Lower leg skin (tissue), 4 donors: ENCODE data around the gene VWA1. TPM values are rescaled to one million over a fixed set of nuclear protein-coding genes. Genes with fewer than 3 reads are reported as not detected.
"Not testable (repeated sequence)": the region's sequence is repeated elsewhere in the genome, so short reads cannot be mapped to it uniquely, and the experiment has no call there.

Source experiments
- DNase-seq, 2 donors: peaks; one replicate each; pipeline ENCODE4 v3.0.0-alpha.2; 2019; ENCODE audit warnings: low spot score in 2 of 2
- H3K4me3 ChIP-seq: fragments of 200-600 bp; sonication (generic); 2 replicates; pipeline ENCODE4 v1.5.1; 2017; ENCODE audit warnings: mild to moderate bottlenecking, low read depth; ENCODE audit not compliant: poor library complexity, severe bottlenecking
- POLR2A ChIP-seq, 2 donors: fragments of 450-650 bp; IDR thresholded peaks; one replicate each; pipeline ENCODE4 v1.6.1; 2016 to 2017; ENCODE audit warnings: antibody characterized with exemption in 2 of 2, mild to moderate bottlenecking in 1 of 2, moderate library complexity in 1 of 2
- WGBS, 2 donors: methylation state at CpG; one replicate each; pipeline ENCODE4 v1.1.5; 2018; 5-methylcytosine and 5-hydroxymethylcytosine counted together
- intact Hi-C: fragments of 100-400 bp; cut with DNase I; formaldehyde crosslinking; loops from one replicate; pipeline ENCODE4 v1.15.0; 2023; ENCODE audit warnings: low total_unique reads
- total RNA-seq, 4 donors: library from RNA; depleted of rRNA; stranded (reverse); fragments of >200 nt; gene quantifications; one replicate each; pipeline ENCODE4 v1.1.0, GENCODE V29; 2016
- TF ChIP-seq, protein P1 (sequence below), 3 donors: fragments of 450-650 bp; IDR thresholded peaks; one replicate each; pipeline ENCODE4 v1.5.1; 2016; ENCODE audit warnings: antibody characterized with exemption in 3 of 3, mild to moderate bottlenecking in 3 of 3, moderate library complexity in 2 of 3

The VWA1 gene
- total RNA-seq, 4 donors from 2014 or later = 26.5 to 36.4 (median 30.1) TPM

DNA sequence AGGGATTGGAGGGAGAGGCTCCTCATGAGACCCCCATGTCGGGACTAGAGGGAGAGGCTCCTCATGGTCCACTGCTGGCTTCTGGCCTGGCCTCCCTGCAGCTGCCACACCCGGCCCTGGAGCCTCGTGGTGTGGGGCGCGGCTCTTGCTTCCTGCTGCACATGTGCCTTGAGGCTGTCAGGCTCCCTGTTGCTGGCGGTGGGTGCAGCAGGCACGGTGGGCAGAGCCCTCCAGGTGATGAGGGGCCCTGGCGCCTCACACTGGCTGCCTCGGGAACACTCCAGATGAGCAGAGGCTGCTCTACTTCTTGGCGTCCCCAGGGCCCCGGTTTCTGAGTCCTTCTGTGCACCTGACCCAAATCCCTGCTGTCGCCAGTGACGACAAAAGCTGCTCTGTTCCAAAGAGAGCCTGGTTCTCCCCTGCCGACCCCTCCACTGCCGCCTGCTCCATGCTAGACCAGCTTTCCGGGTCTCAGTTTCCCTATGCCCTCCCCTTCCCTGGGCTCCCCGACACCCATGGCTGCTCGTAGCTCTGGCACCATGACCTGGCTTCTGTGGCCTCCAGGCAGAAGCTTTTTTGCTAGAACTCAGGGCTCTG lies 26.3 kb downstream of the VWA1 start:
- no peak for DNase-seq
- no peak overlapping the region for H3K4me3 ChIP-seq
- TF ChIP-seq, protein P1, sequence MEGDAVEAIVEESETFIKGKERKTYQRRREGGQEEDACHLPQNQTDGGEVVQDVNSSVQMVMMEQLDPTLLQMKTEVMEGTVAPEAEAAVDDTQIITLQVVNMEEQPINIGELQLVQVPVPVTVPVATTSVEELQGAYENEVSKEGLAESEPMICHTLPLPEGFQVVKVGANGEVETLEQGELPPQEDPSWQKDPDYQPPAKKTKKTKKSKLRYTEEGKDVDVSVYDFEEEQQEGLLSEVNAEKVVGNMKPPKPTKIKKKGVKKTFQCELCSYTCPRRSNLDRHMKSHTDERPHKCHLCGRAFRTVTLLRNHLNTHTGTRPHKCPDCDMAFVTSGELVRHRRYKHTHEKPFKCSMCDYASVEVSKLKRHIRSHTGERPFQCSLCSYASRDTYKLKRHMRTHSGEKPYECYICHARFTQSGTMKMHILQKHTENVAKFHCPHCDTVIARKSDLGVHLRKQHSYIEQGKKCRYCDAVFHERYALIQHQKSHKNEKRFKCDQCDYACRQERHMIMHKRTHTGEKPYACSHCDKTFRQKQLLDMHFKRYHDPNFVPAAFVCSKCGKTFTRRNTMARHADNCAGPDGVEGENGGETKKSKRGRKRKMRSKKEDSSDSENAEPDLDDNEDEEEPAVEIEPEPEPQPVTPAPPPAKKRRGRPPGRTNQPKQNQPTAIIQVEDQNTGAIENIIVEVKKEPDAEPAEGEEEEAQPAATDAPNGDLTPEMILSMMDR (IDR thresholded peaks at IDR 0.05) = no peak
- no peak for TF ChIP-seq POLR2A (IDR thresholded peaks at IDR 0.05)
- intact Hi-C loops = no loop called here
- whole genome bisulfite sequencing, 2 donors = 35 to 40% methylated on average over 9 to 18 of the region's 18 CpGs

DNA sequence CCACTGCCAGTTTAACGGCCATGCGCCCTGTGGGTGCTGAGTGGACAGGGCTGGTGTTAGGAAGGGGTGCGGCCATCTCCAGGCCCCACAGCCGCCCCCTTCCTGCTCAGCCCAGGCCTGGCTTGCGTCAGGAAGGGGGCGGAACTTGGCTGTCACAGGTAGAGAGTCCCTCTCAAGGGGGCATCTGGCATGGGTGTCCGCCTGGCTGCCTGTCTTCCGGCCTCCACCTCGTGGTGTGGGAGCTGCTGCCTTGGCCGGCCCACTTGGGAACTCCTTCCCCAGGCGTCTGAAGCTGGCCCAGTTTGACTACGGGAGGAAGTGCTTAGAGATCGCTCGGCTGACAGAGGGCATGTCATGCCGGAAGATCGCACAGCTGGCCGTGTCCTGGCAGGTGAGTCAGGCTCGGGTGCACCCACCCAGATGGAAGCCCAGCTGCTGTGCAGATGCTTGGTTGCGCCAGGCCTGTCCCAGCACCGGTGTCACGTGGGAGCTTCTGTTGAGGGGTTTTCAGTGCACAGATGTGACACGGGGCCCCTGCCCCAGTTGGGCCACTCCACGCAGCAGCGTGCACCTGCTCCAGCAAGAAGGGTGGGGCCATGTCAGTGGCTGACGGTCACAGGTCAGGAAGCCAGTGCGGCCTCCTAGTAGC lies 27.0 kb downstream of the VWA1 start:
- WGBS, 2 donors = 37 to 46% methylated on average over 14 to 25 of the region's 26 CpGs
- DNase-seq = no peak
- no peak for TF ChIP-seq POLR2A (IDR thresholded peaks at IDR 0.05)
- TF ChIP-seq, protein P1 (IDR thresholded peaks at IDR 0.05) = no peak
- H3K4me3 ChIP-seq = no peak overlapping the region
- intact Hi-C loops = no loop called here

DNA sequence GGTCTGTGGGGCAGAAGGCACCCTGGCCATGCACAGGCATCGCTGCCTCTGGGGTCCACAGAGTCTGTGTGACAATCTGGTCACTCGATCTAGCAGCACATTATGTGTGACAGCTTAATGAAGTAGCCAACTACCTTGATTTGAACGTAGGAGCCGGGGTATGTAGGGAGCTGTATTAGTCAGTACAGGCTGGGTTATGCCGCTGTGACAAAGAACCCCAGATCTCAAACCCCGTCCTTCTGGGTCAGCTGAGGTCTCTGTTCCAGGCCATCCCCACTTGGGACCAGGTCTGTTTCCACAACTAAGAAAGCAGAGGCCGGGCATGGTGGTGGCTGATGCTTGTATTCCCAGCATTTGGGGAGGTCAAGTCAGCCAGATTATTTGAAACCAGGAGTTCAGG lies 27.8 kb downstream of the VWA1 start:
- no peak for DNase-seq
- H3K4me3 ChIP-seq = no peak overlapping the region
- intact Hi-C loops = no loop called here
- 88 to 96% methylated on average over 7 of the region's 7 CpGs for WGBS, 2 donors
- TF ChIP-seq POLR2A (IDR thresholded peaks at IDR 0.05) = no peak
- TF ChIP-seq, protein P1 (IDR thresholded peaks at IDR 0.05) = no peak

DNA sequence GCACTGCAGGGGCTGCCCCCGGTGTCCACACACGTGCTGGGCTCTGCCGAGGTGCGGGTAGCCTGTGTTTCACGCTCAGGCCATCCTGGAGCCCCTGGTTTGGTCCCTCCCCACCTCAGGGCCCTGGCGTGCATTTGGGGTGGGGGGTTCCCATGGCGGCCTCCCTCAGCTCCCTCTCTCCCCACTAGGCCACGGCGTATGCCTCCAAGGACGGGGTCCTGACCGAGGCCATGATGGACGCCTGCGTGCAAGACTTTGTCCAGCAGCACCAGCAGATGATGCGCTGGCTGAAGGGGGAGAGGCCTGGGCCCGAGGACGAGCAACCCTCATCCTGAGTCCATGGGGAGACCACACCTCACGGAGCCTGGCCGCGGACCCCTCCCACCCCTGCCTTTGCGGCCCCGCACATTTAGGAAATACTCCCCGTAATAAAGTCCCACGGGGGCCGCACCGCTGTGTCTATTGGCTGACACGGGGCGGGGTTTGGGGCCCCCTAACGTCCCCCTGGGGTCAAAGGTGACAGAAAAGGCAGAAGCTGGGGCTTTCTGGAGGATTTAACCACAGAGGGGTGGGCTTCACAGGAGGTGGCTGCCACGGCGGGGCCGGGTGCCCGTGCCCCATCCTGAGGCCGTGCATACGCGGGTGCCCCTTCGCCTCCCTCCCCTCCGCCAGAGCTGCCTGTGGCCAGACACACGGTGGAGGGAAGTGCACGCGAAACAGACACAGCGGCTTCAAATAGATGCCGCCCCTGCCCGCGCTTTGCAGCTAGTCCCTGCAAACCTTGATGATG lies 32.9 kb downstream of the VWA1 start:
- WGBS, 2 donors = 78 to 83% methylated on average over 20 to 25 of the region's 44 CpGs
- DNase-seq, intact Hi-C loops, H3K4me3 ChIP-seq: not testable (repeated sequence)

DNA sequence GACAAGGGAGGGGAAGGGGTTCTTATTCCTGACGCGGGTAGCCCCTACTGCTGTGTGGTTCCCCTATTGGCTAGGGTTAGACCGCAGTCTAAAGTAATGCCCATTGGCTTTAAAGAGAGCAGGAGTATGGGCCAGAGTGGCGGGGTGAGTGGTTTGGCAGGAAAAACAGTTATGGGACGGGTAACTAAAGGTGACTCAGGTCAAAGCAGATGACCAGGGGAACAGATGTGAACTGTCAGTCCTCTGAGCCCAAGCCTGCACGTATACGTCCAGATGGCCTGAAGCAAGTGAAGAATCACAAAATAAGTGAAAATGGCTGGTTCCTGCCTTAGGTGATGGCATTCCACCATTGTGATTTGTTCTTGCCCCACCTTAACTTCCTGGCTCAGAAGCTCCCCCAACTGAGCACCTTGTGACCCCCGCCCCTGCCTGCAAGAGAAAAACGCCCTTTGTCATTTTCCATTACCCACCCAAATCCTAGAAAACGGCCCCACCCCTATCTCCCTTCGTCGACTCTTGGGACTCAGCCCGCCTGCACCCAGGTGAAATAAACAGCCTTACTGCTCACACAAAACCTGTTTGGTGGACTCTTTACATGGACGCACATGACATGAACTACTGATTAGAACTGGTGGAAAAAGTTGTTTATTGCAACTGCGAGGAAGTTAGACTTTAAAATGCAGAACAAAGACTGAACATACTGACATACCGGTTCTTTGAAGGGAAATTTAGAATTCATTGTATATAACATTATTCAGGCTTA lies 35.3 kb downstream of the VWA1 start:
- peak overlapping the region; percentile 29 for H3K4me3 ChIP-seq
- intact Hi-C loops = no loop called here
- TF ChIP-seq, protein P1 (IDR thresholded peaks at IDR 0.05) = no peak
- TF ChIP-seq POLR2A (IDR thresholded peaks at IDR 0.05) = no peak
- WGBS, 2 donors = 11 to 13% methylated on average over 16 of the region's 16 CpGs
- DNase-seq = peak in 1 of 2 donors; percentile 24
